Peyer's patch (tissue), 4 donors: ENCODE measurements around the gene IRF3.

Experiments
- CTCF ChIP-seq, 6 experiments: fragments of 450-650 bp in 4 of 6; fragments of 200-600 bp in 2 of 6; sonication (generic) in 1 of 6; IDR thresholded peaks; one replicate each; pipeline ENCODE4 v1.5.1; 2017 to 2019; ENCODE audit warnings: antibody characterized with exemption in 6 of 6, mild to moderate bottlenecking in 3 of 6, moderate library complexity in 1 of 6
- POLR2A ChIP-seq, 2 donors: fragments of 450-650 bp; IDR thresholded peaks; one replicate each; pipeline ENCODE4 v1.5.1; 2017; ENCODE audit warnings: antibody characterized with exemption in 2 of 2, mild to moderate bottlenecking in 2 of 2, moderate library complexity in 2 of 2

GRCh38 chr19:49614096-49614833 lies 51.4 kb downstream of the IRF3 start:
- TF ChIP-seq CTCF (IDR thresholded peaks at IDR 0.05) (no peak), POLR2A (IDR thresholded peaks at IDR 0.05) (no peak)
